HL-60 (cell line): ENCODE results near the gene ASF1A.
"Not testable (repeated sequence)": the region's sequence is repeated elsewhere in the genome, so short reads cannot be mapped to it uniquely, and the experiment has no call there.

Source experiments
- DNase-seq, 2 experiments: peaks; one replicate each; pipeline ENCODE4 v3.0.0-alpha.2; 2010 to 2020; ENCODE audit warnings: low read depth in 1 of 2, low spot score in 1 of 2
- H3K27ac ChIP-seq: fragments of 250-450 bp; sonication (Bioruptor Pico); replicated peaks from 2 replicates; pipeline ENCODE4 v1.5.1; 2020; ENCODE audit warnings: mild to moderate bottlenecking, moderate library complexity
- H3K27me3 ChIP-seq: fragments of 250-450 bp; sonication (Bioruptor Pico); 2 replicates; pipeline ENCODE4 v1.5.1; 2021; ENCODE audit warnings: mild to moderate bottlenecking, moderate library complexity; ENCODE audit not compliant: insufficient read depth, poor library complexity, severe bottlenecking
- H3K4me3 ChIP-seq: replicated peaks from 2 replicates; pipeline ENCODE4 v1.5.1; 2011; ENCODE audit warnings: mild to moderate bottlenecking, control low read depth, low read length; ENCODE audit not compliant: insufficient read depth
- GABPA ChIP-seq: IDR thresholded peaks from 2 replicates; pipeline ENCODE4 v1.6.1; 2012; ENCODE audit warnings: low read depth
- POLR2AphosphoS5 ChIP-seq: IDR thresholded peaks from 2 replicates; pipeline ENCODE4 v1.6.1; 2012; ENCODE audit warnings: low read depth
- SPI1 ChIP-seq: IDR thresholded peaks from 2 replicates; pipeline ENCODE4 v1.6.1; 2012; ENCODE audit warnings: low read depth, mild to moderate bottlenecking, borderline replicate concordance
- TF ChIP-seq, protein P1 (sequence below): IDR thresholded peaks from 2 replicates; pipeline ENCODE4 v1.6.1; 2012; ENCODE audit warnings: low read depth; ENCODE audit not compliant: insufficient replicate concordance
- TF ChIP-seq, protein P2 (sequence below): IDR thresholded peaks from one replicate; pipeline ENCODE4 v1.5.1; 2011; ENCODE audit warnings: low read length, control low read depth, inconsistent platforms; ENCODE audit not compliant: insufficient read depth

The ASF1A gene

DNA sequence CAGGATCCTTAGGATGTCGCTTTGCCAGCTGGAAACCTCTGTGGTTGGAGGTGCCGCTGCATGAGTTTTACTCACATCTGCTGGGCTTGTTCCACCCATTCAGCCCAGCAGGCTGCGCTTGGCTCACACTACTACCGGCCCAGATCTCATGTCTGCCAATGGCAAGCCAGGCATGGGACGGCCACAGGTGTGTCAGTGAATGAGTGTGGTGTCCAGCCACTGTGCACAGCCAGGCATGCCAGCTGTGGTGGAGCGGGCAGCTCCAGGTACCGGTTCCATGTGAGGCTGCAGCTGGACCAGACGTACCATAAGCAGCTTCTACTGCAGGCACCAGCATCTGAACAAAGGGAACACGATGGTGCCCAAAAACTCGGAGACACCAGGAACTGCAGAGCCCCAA, 33.1 kb upstream of the ASF1A start:
- no peak for TF ChIP-seq POLR2AphosphoS5
- DNase-seq, result no peak
- no peak overlapping the region for H3K4me3 ChIP-seq
- no peaks in the 10 kb centered on the region for H3K27me3 ChIP-seq
- H3K27ac ChIP-seq, result no peak overlapping the region

DNA sequence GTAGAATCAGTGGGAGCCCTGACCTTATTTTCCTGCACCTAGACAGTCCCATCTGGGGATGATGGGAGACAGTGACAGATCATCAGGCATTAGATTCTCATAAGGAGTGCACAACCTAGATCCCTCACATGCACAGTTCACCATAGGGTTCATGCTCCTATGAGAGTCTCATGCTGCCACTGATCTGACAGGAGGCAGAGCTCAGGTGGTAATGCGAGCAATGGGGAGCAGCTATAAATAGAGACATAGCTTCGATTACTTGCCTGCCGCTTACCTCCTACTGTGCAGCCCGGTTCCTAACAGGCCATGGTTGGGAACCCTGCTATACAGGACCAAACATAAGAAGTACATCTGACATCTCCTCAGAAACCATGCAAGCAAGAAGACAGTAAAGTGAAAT, 31.5 kb upstream of the ASF1A start:
- Histone ChIP-seq H3K27me3 (no peaks in the 10 kb centered on the region), H3K4me3 (no peak overlapping the region), H3K27ac (no peak overlapping the region)
- TF ChIP-seq POLR2AphosphoS5 (no peak), GABPA (no peak), SPI1 (no peak)
- TF ChIP-seq, protein P1, sequence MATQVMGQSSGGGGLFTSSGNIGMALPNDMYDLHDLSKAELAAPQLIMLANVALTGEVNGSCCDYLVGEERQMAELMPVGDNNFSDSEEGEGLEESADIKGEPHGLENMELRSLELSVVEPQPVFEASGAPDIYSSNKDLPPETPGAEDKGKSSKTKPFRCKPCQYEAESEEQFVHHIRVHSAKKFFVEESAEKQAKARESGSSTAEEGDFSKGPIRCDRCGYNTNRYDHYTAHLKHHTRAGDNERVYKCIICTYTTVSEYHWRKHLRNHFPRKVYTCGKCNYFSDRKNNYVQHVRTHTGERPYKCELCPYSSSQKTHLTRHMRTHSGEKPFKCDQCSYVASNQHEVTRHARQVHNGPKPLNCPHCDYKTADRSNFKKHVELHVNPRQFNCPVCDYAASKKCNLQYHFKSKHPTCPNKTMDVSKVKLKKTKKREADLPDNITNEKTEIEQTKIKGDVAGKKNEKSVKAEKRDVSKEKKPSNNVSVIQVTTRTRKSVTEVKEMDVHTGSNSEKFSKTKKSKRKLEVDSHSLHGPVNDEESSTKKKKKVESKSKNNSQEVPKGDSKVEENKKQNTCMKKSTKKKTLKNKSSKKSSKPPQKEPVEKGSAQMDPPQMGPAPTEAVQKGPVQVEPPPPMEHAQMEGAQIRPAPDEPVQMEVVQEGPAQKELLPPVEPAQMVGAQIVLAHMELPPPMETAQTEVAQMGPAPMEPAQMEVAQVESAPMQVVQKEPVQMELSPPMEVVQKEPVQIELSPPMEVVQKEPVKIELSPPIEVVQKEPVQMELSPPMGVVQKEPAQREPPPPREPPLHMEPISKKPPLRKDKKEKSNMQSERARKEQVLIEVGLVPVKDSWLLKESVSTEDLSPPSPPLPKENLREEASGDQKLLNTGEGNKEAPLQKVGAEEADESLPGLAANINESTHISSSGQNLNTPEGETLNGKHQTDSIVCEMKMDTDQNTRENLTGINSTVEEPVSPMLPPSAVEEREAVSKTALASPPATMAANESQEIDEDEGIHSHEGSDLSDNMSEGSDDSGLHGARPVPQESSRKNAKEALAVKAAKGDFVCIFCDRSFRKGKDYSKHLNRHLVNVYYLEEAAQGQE, result no peak
- TF ChIP-seq, protein P2, sequence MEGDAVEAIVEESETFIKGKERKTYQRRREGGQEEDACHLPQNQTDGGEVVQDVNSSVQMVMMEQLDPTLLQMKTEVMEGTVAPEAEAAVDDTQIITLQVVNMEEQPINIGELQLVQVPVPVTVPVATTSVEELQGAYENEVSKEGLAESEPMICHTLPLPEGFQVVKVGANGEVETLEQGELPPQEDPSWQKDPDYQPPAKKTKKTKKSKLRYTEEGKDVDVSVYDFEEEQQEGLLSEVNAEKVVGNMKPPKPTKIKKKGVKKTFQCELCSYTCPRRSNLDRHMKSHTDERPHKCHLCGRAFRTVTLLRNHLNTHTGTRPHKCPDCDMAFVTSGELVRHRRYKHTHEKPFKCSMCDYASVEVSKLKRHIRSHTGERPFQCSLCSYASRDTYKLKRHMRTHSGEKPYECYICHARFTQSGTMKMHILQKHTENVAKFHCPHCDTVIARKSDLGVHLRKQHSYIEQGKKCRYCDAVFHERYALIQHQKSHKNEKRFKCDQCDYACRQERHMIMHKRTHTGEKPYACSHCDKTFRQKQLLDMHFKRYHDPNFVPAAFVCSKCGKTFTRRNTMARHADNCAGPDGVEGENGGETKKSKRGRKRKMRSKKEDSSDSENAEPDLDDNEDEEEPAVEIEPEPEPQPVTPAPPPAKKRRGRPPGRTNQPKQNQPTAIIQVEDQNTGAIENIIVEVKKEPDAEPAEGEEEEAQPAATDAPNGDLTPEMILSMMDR, result no peak
- no peak for DNase-seq

DNA sequence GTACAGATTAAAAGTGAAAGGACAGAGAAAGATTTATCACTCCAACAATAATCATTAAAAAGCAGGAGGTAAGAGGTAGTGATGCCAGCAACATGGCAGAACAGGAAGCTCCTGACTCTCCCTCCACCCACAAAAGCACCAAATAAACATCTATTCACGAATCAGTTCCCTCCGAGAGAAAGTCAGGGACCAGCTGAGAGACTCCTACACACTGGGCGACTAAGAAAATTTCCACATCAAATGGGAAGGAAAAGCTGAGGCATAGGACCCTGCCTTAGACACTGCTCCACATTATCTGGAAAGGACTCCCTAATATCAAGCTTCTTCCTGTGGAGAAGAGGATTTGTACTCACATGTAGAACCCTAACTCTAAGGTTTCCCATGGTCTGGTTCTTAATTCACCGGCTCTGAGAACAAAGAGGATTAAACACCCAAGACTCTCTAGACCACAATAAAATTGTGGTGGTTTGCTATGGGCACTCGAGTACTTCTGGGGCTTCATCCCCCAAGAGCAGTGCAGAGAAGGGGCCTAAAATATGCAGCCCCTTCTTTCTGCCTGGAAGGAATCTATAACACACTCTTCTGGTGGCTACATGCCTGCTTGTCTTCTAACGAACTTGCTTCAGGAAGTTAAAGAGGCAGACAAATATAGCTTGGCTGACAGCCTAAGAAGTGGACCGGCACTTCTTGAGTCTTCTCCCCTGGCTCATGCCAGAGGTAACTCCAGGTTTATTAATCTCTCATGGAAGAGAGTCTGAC, 29.4 kb upstream of the ASF1A start:
- no peak overlapping the region; the same call in 1 of the 2 replicates for H3K4me3 ChIP-seq
- H3K27ac ChIP-seq, result peak overlapping the region; percentile 51
- H3K27me3 ChIP-seq, result no peaks in the 10 kb centered on the region
- TF ChIP-seq POLR2AphosphoS5, result no peak
- DNase-seq, result peak; percentile 7 to 12

DNA sequence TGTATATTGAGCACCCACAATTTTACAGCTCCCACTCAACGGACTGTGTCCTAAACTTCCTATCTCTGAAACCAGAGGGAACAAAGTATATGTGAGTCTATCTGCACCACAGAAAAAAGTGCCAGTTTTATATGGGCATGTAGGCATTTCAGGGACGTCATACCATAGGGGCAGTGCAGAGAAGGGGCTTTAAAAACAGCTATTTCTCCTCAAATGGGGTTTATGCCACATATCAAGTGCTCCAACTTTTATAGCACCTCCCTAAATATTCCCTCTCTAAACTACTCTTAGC, 28.9 kb upstream of the ASF1A start:
- no peaks in the 10 kb centered on the region for H3K27me3 ChIP-seq
- H3K4me3 ChIP-seq, result no peak overlapping the region
- H3K27ac ChIP-seq, result peak overlapping the region; percentile 51
- no peak for DNase-seq
- TF ChIP-seq, protein P1, result no peak
- TF ChIP-seq SPI1 (no peak), GABPA (no peak), POLR2AphosphoS5 (no peak)
- TF ChIP-seq, protein P2, result no peak

DNA sequence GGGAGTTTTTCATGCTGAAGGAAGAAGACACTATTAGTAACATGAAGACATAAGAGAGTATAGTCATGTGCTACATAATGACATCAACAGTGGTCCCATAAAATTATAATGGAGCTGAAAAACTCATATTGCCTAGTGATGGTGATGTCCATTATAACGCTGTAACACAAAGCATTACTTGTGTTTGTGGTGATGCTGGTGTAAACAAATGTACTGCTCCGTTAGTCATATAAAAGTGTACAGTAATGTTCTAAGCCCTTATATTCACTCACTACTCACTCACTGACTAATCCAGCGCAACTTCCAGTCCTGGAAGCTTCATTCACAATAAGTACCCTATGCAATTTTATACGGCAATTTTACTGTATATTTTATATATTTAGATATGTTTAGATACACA, 26.8 kb upstream of the ASF1A start:
- no peaks in the 10 kb centered on the region for H3K27me3 ChIP-seq
- no peak for DNase-seq
- TF ChIP-seq, protein P2, result no peak
- TF ChIP-seq GABPA (no peak), SPI1 (no peak), POLR2AphosphoS5 (no peak)
- TF ChIP-seq, protein P1, result no peak
- H3K27ac ChIP-seq, result no peak overlapping the region
- no peak overlapping the region for H3K4me3 ChIP-seq

DNA sequence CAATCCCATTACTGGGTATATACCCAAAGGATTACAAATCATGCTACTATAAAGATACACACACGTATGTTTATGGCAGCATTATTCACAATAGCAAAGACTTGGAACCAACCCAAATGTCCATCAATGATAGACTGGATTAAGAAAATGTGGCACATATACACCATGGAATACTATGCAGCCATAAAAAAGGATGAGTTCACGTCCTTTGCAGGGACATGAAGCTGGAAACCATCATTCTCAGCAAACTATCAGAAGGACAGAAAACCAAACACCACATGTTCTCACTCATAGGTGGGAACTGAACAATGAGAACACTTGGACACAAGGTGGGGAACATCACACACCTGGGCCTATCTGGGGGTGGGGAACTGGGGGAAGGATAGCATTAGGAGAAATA, 25.1 kb upstream of the ASF1A start:
- H3K27me3 ChIP-seq, DNase-seq, H3K4me3 ChIP-seq, H3K27ac ChIP-seq: not testable (repeated sequence)
